ENCODE data around the gene LSM11.
"Not testable (repeated sequence)": the region's sequence is repeated elsewhere in the genome, so short reads cannot be mapped to it uniquely, and the experiment has no call there.

Gene LSM11

GRCh38 chr5:157743163-157744050 is at the start of gene LSM11:
LSM11 (plus strand) TSS chr5:157743712; CDS start chr5:157743751, 39 bp downstream.
- peak; percentile 17 for DNase-seq (ENCODE audit: low read depth, low spot score)

GRCh38 chr5:157693816-157694215 is 49.7 kb upstream of the LSM11 start:
- not testable (repeated sequence) for DNase-seq (ENCODE audit: low read depth, low spot score)

GRCh38 chr5:157696154-157696553 is 47.4 kb upstream of the LSM11 start:
- DNase-seq (ENCODE audit: low read depth, low spot score) = not testable (repeated sequence)

DNA sequence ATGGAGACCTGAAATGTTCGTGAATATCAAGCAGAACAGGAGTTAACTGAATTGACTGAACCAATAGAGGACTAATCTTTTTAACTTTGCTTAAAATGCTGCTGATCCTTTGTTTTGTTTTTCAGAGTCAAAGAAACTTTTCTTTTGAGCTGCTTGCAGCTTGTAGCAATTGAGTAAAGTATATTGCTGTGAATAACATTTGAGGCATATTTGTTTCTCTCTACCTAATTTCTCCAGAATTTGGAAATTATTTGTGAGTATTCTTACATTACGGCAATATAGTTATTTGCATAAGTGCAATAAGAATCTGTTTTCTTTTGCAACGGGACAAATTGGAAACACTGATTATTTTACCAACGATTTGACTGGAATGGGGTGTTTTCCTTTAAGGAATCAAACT is 44.8 kb upstream of the LSM11 start:
- DNase-seq (ENCODE audit: low read depth, low spot score) = not testable (repeated sequence)

DNA sequence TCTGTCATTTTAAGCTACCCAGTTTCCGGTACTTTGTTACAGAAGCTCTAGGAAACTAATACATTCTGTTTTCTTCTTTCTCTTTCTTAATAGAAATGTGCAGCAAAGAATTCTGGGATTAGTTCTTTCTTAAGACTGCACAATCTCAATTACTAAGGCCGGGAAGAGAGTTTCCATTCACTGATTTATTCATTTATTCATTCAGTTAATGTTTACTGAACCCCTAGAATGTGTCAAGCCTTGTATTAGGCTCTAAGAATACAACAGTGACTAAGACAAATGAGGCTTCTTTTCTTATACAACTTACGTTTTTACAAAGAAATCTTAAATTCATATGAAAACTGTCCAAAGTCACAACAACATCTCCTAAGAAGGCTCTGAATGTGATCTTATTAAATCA is 39.8 kb upstream of the LSM11 start:
- no peak for DNase-seq (ENCODE audit: low read depth, low spot score)

- DNase-seq (ENCODE audit: low read depth, low spot score) = no peak
These were observed 34.6 kb upstream of the LSM11 start for GRCh38 chr5:157708866-157709265.

DNA sequence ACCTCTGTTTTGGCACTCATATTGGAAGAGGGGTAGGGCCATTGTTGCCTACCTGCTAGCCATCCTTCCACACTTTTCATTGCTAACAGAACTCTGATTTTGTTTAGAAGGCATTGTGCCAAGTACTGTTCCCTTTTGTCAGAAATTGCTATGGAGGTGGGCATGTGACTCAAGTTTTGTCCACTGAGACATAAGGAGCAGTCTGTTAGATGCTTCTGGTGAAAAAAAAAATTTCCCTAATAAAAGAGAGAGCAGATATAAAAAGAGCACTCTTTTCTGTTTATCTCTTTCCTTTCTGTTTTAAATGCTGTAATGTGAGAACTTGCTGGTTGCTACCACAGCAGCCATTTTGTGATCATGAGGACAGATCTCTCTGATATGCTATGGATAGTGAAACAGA is 34.2 kb upstream of the LSM11 start:
- no peak for DNase-seq (ENCODE audit: low read depth, low spot score)

GRCh38 chr5:157710431-157710830 is 33.1 kb upstream of the LSM11 start:
- no peak for DNase-seq (ENCODE audit: low read depth, low spot score)

GRCh38 chr5:157710882-157711281 is 32.6 kb upstream of the LSM11 start:
- DNase-seq (ENCODE audit: low read depth, low spot score) = no peak

DNA sequence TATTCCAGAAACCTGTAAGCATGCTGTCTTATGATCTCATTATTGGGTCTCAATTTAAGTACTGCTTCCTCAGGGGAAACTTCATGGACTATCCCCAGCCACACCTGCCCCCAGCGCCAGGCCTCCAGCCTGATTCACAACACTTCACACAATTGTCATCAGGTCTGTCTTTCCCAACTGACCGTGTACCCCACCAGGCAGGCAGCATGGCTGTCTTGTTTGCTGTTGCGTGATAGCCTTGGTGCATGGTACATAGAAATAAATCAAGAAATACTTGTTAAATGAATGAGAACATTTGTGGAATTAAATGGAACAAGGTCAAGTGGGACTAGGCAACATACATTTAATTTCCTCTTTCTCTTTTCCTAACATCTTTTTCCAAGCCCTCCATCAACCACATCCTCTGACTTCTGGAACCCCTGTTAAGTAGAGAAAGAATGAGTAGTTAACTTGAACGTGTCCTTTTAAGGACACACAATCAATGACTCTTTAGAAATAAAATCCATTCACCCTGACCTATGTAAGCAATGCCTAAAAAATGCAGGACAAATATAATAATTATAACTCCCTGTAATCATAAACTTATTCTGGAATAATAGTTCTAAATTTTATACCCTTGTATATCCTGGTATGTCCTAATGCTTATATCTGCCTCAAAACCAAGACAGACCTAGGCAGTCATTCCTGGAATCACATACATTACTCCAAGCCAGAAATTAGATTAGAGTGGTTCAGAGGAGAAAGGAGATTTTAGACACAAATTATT is 29.5 kb upstream of the LSM11 start:
- DNase-seq (ENCODE audit: low read depth, low spot score) = no peak

- DNase-seq (ENCODE audit: low read depth, low spot score) = no peak
These were observed 29.0 kb upstream of the LSM11 start for GRCh38 chr5:157714596-157714864.

DNA sequence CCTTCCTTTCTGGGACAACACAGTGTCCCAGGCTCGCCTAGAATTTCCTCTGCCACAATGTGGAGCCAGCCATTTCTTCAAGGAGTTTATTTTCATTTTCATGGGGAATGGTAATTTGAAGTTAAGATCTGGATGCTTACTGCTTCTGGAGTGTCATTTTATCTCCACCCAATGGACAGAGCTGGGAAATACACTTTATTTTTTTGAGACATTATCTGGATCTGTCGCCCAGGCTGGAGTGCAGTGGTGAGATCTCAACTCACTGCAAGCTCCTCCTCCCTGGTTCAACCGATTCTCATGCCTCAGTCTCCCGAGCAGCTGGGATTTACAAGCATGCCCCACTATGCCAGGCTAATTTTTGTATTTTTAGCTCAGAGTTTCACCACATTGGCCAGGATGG is 25.0 kb upstream of the LSM11 start:
- peak; percentile 7 for DNase-seq (ENCODE audit: low read depth, low spot score)

- DNase-seq (ENCODE audit: low read depth, low spot score) = peak; percentile 12
These were observed 24.3 kb upstream of the LSM11 start for GRCh38 chr5:157719245-157719644.

DNA sequence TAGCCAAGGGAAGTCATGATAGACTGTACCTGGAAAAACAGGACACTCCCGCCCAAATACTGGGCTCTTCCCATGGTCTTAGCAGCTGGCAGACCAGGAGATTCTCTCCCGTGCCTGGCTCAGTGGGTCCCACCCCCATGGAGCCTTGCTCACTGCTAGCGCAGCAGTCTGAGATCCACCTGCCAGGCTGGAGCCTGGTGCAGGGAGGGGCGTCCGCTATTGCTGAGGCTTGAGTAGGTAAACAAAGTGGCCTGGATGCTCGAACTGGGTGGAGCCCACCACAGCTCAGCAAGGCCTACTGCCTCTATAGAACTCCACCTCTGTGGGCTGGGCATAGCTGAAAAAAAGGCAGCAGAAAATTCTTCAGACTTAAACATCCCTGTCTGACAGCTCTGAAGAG is 22.4 kb upstream of the LSM11 start:
- no peak for DNase-seq (ENCODE audit: low read depth, low spot score)

DNA sequence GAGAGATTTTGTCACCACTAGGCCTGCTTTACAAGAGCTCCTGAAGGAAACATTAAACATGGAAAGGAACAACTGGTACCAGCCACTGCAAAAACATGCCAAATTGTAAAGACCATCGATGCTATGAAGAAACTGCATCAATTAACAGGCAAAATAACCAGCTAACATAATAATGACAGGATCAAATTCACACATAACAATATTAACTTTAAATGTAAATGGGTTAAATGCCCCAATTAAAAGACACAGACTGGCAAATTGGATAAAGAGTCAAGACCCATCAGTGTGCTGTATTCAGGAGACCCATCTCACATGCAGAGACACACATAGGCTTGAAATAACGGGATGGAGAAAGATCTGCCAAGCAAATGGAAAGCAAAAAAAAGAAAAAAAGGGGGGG is 20.6 kb upstream of the LSM11 start:
- DNase-seq (ENCODE audit: low read depth, low spot score) = not testable (repeated sequence)

- DNase-seq (ENCODE audit: low read depth, low spot score) = not testable (repeated sequence)
These were observed 16.9 kb upstream of the LSM11 start for GRCh38 chr5:157726607-157727006.

DNA sequence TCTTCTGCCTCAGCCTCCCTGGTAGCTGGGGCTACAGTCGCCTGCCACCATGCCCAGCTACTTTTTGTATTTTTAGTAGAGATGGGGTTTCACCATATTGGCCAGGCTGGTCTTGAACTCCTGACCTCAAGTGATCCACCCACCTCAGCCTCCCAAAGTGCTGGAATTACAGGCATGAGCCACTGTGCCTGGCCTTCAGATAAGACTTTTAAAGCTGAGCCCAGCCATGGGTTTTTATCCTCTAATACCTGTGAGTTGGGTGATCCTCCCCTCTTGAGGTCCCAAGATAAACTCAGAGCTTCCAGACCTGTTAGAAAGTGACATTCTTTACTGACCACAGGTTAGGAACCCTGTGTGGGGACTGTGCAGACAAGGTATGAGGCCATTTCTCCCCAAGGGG is 15.7 kb upstream of the LSM11 start:
- not testable (repeated sequence) for DNase-seq (ENCODE audit: low read depth, low spot score)

GRCh38 chr5:157729858-157730257 is 13.7 kb upstream of the LSM11 start:
- no peak for DNase-seq (ENCODE audit: low read depth, low spot score)

GRCh38 chr5:157730900-157731271 is 12.6 kb upstream of the LSM11 start:
- no peak for DNase-seq (ENCODE audit: low read depth, low spot score)

GRCh38 chr5:157731272-157732129 is 12.0 kb upstream of the LSM11 start, which contains the start of gene THG1L:
THG1L (plus strand) TSS chr5:157731420; CDS start chr5:157731441, 21 bp downstream.
- DNase-seq (ENCODE audit: low read depth, low spot score) = peak; percentile 94

- no peak for DNase-seq (ENCODE audit: low read depth, low spot score)
These were observed 11.4 kb upstream of the LSM11 start for GRCh38 chr5:157732130-157732514.
